HUES6 (cell line): ENCODE results near the gene IP6K1.
"Not testable (repeated sequence)": the region's sequence is repeated elsewhere in the genome, so short reads cannot be mapped to it uniquely, and the experiment has no call there.

ENCODE experiments used
- H3K27ac ChIP-seq: 2 replicates; pipeline ENCODE4 v1.7.0; 2013; ENCODE audit warnings: low read depth, mild to moderate bottlenecking, low read length, inconsistent platforms
- H3K27me3 ChIP-seq: 2 replicates; pipeline ENCODE4 v1.6.1; 2013; ENCODE audit warnings: low read length; ENCODE audit not compliant: control insufficient read depth, insufficient read depth
- H3K36me3 ChIP-seq: 2 replicates; pipeline ENCODE4 v1.6.1; 2013; ENCODE audit warnings: low read length; ENCODE audit not compliant: control insufficient read depth, insufficient read depth
- H3K4me1 ChIP-seq: 2 replicates; pipeline ENCODE4 v1.6.1; 2013; ENCODE audit warnings: low read length; ENCODE audit not compliant: control insufficient read depth, insufficient read depth
- H3K4me3 ChIP-seq: 2 replicates; pipeline ENCODE4 v1.5.1; 2013; ENCODE audit warnings: low read depth, low read length
- H3K9ac ChIP-seq: one replicate; pipeline ENCODE4 v1.6.1; 2013; ENCODE audit warnings: mild to moderate bottlenecking, low read length
- H3K9me3 ChIP-seq: 2 replicates; pipeline ENCODE4 v1.6.1; 2013; ENCODE audit warnings: low read depth, low read length; ENCODE audit not compliant: control insufficient read depth, insufficient read depth

The IP6K1 gene

DNA sequence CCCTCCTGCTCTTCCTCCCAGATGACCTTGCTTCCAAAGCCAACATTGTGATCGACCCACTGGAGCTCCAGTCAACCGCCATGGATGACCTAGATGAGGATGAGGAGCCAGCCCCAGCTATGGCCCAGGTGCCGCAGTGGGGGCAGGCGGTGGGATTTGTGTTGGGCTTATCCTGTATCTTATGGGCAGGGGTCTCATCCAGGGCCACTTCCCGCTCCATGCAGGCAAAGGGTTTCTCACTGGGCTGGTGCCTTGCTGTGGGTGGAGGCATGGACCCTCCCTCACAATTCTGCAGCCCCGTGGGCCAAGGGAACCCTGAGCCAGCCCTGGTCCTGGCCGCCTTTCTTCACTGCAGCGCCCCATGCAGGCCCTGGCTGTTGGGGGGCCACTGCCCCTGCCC is 81.7 kb downstream of the IP6K1 start:
- Histone ChIP-seq H3K27me3 (no peaks in the 10 kb centered on the region), H3K36me3 (peaks cover 33% of the 10 kb centered on the region)

DNA sequence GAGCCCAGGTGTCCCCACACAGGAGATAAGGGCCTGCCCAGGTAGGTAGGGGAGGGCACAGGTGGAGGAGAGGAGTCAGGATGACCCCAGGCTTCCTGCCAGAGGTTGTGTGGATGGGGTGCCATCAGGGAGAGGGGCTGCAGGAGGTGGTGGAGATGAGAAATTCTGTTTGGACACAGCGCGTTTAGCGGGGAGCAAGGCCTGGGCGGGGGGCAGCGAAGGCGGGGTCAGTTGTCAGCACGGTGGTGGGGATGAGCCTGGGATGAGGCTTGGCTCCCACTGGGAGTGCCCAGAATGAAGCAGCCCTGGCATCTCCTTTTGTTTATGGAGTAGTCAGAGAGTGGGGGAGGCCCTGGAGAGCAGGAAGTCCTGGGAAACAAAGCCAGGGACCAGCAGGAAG is 82.4 kb downstream of the IP6K1 start:
- H3K27me3 ChIP-seq: no peaks in the 10 kb centered on the region
- H3K27ac ChIP-seq: no peak overlapping the region
- no peaks in the 10 kb centered on the region for H3K9me3 ChIP-seq
- 0 out of 2 replicates have a peak, but pooled peaks cover 2% of the 10 kb centered on the region for H3K4me1 ChIP-seq
- no peak overlapping the region for H3K4me3 ChIP-seq
- no peak overlapping the region for H3K9ac ChIP-seq
- peaks cover 33% of the 10 kb centered on the region for H3K36me3 ChIP-seq

More for the DNA sequence above, 81.7 kb downstream of the IP6K1 start:
- H3K9me3 ChIP-seq: no peaks in the 10 kb centered on the region
- H3K27ac ChIP-seq: no peak overlapping the region
- H3K4me1 ChIP-seq: 0 out of 2 replicates have a peak, but pooled peaks cover 2% of the 10 kb centered on the region
- H3K9ac ChIP-seq: no peak overlapping the region
- no peak overlapping the region for H3K4me3 ChIP-seq

DNA sequence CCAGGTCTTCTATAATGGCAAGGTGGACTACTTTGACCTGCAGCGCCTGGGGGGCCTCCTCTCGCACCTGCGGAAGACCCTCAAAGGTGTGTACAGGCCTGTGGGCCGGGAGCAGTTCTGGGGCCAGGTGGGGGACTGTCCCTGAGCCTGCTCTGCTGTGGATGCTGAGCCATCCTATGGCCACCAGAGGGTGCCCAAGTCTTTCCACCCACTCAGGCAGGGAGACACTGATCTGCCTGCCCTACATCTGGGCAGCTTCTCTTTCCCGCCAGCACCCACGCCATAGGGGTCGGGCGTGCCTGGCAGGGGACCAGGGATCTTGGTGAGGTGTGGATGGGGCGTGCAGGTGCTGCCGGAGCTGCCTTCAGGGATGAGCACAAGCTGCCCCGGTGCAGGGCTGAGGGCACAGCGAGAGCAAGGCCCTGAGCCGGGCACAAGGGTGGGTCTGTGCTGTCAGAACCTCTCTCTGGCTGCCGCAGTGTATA is 82.9 kb downstream of the IP6K1 start:
- H3K4me3 ChIP-seq: no peak overlapping the region
- no peak overlapping the region for H3K9ac ChIP-seq
- no peaks in the 10 kb centered on the region for H3K27me3 ChIP-seq
- peaks cover 35% of the 10 kb centered on the region for H3K36me3 ChIP-seq
- H3K9me3 ChIP-seq: no peaks in the 10 kb centered on the region
- no peak overlapping the region for H3K27ac ChIP-seq
- 0 out of 2 replicates have a peak, but pooled peaks cover 2% of the 10 kb centered on the region for H3K4me1 ChIP-seq

DNA sequence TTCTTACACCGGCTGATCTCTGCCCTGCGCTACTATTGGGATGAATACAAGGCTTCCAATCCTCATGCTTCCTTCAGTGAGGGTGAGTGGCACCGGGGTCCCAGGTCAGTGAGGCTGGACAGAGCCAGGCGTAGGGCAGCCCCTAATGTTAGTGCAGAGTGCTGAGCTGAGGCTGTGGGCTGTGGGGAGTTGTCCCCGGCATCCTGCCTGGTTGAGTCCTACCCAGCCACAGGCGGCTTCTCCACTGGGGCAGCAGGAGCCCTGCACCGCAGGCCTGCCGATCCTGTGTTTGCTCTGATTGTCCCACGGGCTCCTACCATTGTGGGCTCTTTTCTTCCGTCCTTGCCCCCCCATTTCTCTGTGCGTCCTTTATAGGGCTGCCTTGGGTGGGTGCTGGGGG is 83.7 kb downstream of the IP6K1 start:
- no peak overlapping the region for H3K4me3 ChIP-seq
- H3K27me3 ChIP-seq: no peaks in the 10 kb centered on the region
- peaks cover 42% of the 10 kb centered on the region for H3K36me3 ChIP-seq
- H3K9me3 ChIP-seq: no peaks in the 10 kb centered on the region
- H3K4me1 ChIP-seq: 0 out of 2 replicates have a peak, but pooled peaks cover 2% of the 10 kb centered on the region
- no peak overlapping the region for H3K9ac ChIP-seq
- no peak overlapping the region for H3K27ac ChIP-seq

DNA sequence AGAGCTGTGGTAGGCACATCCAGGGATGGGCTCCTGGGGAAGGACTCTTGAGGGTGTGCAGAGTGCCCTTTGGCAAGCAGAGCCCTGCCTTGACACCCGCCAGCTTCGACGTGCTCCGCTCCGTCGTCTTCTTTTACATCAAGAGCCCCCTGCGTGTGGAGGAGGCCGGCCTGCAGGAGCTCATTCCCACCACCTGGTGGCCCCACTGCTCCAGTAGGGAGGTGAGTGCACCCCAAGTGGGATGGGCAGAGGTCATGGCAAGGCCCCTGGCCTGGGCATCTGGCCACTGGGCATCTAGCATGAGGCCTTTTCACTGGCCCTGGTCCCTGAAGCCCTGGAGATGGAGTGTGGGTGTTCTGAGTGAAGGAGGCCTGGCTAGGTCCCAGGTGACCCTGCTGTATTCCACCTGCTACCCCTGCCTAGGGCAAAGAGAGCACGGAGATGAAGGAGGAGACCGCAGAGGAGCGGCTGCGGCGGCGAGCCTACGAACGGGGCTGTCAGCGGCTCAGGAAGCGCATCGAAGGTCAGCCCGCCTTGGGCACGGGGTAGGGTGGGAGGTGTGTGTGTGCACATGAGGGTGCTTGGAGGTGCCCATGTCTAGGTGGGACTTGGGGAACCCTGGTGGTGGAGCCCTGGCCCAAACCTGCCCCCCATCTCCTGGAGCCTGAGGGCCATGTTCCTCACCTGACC is 84.8 kb downstream of the IP6K1 start:
- no peaks in the 10 kb centered on the region for H3K27me3 ChIP-seq
- peaks cover 38% of the 10 kb centered on the region for H3K36me3 ChIP-seq
- H3K27ac ChIP-seq: no peak overlapping the region
- H3K9me3 ChIP-seq: no peaks in the 10 kb centered on the region
- no peak overlapping the region for H3K9ac ChIP-seq
- no peak overlapping the region for H3K4me3 ChIP-seq
- 0 out of 2 replicates have a peak, but pooled peaks cover 2% of the 10 kb centered on the region for H3K4me1 ChIP-seq

DNA sequence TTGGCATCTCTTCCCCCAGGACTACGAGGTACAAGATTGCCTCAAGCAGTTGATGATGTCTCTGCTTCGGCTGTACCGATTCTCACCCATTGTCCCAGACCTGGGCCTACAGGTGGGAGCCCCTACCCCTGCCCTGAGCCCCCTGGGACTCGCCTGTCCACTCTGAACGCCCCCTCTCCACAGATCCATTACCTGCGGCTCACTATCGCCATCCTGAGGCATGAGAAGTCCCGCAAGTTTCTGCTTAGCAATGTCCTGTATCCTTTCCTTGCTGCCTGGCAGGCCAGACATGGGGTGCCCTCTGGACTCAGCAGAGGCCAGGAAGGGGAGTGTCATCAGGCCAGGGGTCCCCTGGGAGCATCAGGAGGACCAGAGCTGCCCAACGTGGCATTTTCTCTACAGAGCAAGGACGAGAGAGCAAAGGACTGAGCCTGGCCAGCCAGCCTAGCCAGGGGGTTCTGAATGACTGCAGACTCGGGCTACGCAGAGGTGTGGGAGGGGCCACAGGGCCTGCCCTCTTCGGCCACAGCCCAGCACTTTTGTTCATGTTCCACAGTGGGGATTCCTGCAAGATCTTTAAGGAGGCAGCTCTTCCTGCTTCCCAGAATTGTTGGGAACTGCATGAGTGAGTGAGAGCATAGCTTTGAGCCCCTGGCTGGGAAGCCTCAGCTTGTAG is 85.8 kb downstream of the IP6K1 start:
- Histone ChIP-seq H3K4me3 (no peak overlapping the region), H3K9me3 (no peaks in the 10 kb centered on the region), H3K36me3 (peaks cover 29% of the 10 kb centered on the region), H3K9ac (no peak overlapping the region), H3K27me3 (no peaks in the 10 kb centered on the region), H3K4me1 (0 out of 2 replicates have a peak, but pooled peaks cover 2% of the 10 kb centered on the region), H3K27ac (no peak overlapping the region)

DNA sequence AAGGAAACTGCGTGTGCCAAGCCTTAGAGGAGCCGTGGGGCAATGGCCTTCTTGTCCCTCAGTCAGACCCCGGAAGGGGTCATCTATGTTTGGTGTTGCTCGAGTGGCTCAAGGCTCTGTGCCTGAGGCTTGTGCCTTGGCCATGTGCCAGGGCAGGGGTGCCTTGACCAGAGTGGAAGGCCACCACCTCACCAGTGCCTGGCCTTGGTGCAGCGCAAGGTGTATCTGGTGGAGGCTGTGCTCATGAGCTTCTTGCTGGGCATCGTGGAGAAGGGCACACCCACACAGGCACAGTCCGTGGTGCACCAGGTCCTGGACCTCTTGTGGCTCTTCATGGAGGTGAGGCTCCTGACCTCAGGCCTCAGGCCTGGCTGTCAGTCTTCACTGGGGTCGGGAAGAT is 86.3 kb downstream of the IP6K1 start:
- H3K36me3 ChIP-seq: peaks cover 24% of the 10 kb centered on the region
- H3K27me3 ChIP-seq: no peaks in the 10 kb centered on the region
- H3K9me3 ChIP-seq: no peaks in the 10 kb centered on the region
- H3K27ac ChIP-seq: no peak overlapping the region
- H3K4me3 ChIP-seq: no peak overlapping the region
- H3K4me1 ChIP-seq: 0 out of 2 replicates have a peak, but pooled peaks cover 2% of the 10 kb centered on the region
- no peak overlapping the region for H3K9ac ChIP-seq

DNA sequence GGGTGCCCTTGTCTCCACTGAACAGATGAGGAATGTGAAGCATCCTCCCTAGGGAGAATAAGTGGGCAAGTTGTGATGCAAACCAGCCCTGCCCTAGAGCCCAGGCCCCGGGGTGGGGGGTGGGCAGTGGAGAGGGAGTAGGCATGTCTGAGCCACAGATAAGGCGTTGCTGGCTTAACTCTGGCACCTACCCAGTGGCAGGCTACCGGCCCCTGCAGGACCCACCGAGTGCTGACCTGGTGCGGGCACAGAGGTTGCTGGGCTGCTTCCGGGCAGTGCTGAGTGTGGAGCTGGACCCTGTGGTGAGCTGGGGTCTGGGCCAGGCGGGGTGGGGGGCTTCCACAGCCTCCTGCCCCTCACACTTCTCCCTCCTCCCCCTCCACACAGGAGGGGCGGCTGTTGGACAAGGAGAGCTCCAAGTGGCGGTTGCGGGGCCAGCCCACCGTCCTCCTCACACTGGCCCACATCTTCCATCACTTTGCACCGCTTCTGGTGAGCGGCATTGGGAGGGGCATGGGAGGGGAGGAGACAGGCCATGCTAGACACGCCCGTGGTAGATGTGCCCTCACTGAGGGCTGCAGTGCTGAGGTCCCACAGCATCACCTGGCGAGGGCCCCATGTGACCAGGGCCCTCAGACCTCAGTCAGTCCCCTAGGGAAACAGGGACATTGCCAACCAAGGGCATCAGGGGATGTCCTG is 86.9 kb downstream of the IP6K1 start:
- no peak overlapping the region for H3K27ac ChIP-seq
- H3K27me3 ChIP-seq: no peaks in the 10 kb centered on the region
- 0 out of 2 replicates have a peak, but pooled peaks cover 2% of the 10 kb centered on the region for H3K4me1 ChIP-seq
- H3K4me3 ChIP-seq: no peak overlapping the region
- peaks cover 18% of the 10 kb centered on the region for H3K36me3 ChIP-seq
- no peaks in the 10 kb centered on the region for H3K9me3 ChIP-seq
- no peak overlapping the region for H3K9ac ChIP-seq

DNA sequence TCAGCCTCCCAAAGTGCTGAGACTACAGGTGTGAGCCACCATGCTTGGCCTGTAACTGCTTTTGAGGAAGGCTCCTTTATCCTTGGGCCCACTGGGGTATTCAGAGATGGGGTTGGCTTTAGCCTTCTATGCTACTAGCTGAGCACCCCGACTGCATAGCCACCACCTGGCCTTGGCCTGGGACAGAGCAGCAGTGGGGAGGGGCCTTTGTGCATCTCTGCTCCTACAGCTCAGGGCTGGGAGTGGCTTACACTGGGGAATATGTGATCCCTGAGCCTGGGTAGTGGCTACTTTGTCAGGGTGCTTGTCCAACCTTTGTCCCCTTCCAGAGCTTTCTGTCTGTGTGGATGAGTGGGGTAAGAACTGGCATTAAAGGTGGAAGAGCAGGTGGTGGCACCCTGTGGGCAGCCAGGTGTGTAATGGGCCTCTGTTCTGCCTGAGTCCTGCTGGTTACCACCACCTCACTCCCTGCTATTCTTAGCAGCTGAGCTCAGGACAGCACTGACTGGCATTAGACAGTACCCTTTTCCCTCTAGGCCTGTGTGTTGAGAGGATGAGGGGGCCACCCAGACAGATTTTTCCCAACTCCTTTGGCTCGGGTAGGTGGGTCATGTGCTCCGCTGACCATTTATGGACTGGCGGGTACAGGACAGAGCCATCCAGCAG is 90.9 kb downstream of the IP6K1 start:
- not testable (repeated sequence) for H3K27me3 ChIP-seq, H3K9me3 ChIP-seq, H3K36me3 ChIP-seq, H3K4me3 ChIP-seq, H3K4me1 ChIP-seq, H3K9ac ChIP-seq, H3K27ac ChIP-seq

DNA sequence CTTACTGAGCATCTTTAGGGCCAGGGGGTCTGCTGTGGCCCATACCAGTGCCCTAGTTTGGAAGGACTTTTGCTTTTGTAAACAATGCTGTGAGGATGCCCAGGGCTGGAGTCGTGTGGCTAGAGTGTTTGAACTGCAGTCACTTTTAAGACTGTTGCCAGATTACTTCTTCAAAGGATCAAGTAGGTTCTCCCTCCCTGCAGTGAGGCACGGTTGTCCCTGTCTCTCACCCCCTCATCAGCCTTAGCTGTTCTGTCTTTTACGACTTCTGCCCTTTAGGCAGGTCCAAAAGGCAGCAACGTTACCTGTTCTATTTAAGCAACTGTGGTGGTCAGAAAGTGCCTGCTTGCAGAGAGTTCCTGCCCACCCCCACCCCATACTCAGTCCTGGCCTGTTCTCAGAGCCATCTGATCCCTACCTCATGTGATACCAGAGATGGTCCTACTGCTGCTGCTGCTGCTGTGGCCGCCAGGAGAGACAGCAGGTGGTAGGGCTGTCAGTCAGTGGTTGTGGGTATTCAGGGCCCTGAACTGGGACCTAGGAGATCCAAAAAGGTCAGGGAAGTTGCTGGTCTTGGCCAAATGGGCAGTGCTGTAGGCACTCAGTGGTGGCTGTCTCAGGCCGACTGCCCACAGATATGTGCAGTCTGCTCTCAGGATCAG is 91.8 kb downstream of the IP6K1 start:
- H3K4me3 ChIP-seq, H3K27me3 ChIP-seq, H3K36me3 ChIP-seq, H3K27ac ChIP-seq, H3K9me3 ChIP-seq, H3K4me1 ChIP-seq, H3K9ac ChIP-seq: not testable (repeated sequence)
